Upper lobe of left lung (tissue), 4 donors: Measurements from ENCODE around the gene RSPH10B2.
"Not testable (repeated sequence)": the region's sequence is repeated elsewhere in the genome, so short reads cannot be mapped to it uniquely, and the experiment has no call there.

ENCODE experiments used
- EP300 ChIP-seq, 4 donors: sonication (generic); formaldehyde crosslinking; IDR thresholded peaks; one replicate each; pipeline ENCODE4 v1.5.1; 2017; ENCODE audit warnings: antibody characterized with exemption in 4 of 4, control low read depth in 2 of 4
- POLR2A ChIP-seq, 4 donors: fragments of 450-650 bp; IDR thresholded peaks; one replicate each; pipeline ENCODE4 v1.5.1; 2016 to 2017; ENCODE audit warnings: antibody characterized with exemption in 4 of 4, mild to moderate bottlenecking in 2 of 4
- POLR2AphosphoS5 ChIP-seq, 2 donors: sonication (generic); formaldehyde crosslinking; IDR thresholded peaks; one replicate each; pipeline ENCODE4 v1.5.1; 2017; ENCODE audit warnings: antibody characterized with exemption in 2 of 2
- TF ChIP-seq, protein P1 (sequence below), 6 experiments: fragments of 450-650 bp in 4 of 6; fragments of 200-600 bp in 2 of 6; sonication (generic) in 2 of 6; IDR thresholded peaks; one replicate each; pipeline ENCODE4 v1.5.1; 2016 to 2019; ENCODE audit warnings: antibody characterized with exemption in 6 of 6

DNA sequence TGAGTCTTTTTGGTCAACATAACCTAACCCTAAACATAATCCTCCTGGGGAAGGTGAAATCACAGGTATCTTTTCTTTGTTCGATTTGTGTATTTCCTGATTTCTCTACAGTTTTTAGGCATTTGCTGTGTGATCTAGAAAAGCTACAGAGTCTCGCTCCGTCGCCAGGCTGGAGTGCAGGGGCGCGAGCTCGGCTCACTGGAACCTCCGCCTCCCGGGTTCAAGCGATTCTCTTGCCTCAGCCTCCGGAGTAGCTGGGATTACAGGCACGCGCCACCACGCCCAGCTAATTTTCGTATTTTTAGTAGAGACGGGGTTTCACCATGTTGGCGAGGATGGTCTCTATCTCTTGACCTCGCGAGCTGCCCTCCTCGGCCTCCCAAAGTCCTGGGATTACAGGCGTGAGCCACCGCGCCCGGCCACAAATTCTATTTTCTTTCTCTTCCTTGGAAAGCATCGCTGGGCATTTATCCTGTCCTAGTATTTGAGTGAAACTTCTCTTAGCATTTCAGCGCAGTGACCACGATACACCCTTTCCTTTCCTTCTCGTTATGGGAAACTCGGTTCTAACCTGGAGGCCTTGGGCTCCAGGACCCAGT lies 24.9 kb upstream of the RSPH10B2 start:
- TF ChIP-seq, protein P1, sequence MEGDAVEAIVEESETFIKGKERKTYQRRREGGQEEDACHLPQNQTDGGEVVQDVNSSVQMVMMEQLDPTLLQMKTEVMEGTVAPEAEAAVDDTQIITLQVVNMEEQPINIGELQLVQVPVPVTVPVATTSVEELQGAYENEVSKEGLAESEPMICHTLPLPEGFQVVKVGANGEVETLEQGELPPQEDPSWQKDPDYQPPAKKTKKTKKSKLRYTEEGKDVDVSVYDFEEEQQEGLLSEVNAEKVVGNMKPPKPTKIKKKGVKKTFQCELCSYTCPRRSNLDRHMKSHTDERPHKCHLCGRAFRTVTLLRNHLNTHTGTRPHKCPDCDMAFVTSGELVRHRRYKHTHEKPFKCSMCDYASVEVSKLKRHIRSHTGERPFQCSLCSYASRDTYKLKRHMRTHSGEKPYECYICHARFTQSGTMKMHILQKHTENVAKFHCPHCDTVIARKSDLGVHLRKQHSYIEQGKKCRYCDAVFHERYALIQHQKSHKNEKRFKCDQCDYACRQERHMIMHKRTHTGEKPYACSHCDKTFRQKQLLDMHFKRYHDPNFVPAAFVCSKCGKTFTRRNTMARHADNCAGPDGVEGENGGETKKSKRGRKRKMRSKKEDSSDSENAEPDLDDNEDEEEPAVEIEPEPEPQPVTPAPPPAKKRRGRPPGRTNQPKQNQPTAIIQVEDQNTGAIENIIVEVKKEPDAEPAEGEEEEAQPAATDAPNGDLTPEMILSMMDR (IDR thresholded peaks at IDR 0.05) = not testable (repeated sequence)
- not testable (repeated sequence) for TF ChIP-seq POLR2A, EP300, POLR2AphosphoS5 (IDR thresholded peaks at IDR 0.05)
